Colonic mucosa (tissue), 4 donors: ENCODE results near the gene SLC39A11. TPM values are rescaled to one million over a fixed set of nuclear protein-coding genes. Genes with fewer than 3 reads are reported as not detected.

Source experiments
- DNase-seq: peaks from one replicate; pipeline ENCODE4 v3.0.0-alpha.2; 2020
- H3K27ac ChIP-seq: fragments of 200-600 bp; one replicate; pipeline ENCODE4 v1.8.0; 2021
- H3K27me3 ChIP-seq: fragments of 200-600 bp; one replicate; pipeline ENCODE4 v1.8.0; 2021
- H3K36me3 ChIP-seq: fragments of 200-600 bp; one replicate; pipeline ENCODE4 v1.8.0; 2021
- H3K4me1 ChIP-seq: fragments of 200-600 bp; one replicate; pipeline ENCODE4 v1.8.0; 2021; ENCODE audit warnings: mild to moderate bottlenecking
- H3K4me3 ChIP-seq: fragments of 200-600 bp; one replicate; pipeline ENCODE4 v1.8.0; 2021
- H3K9ac ChIP-seq, 2 donors: one replicate each; pipeline ENCODE4 v1.7.0; 2013; ENCODE audit warnings: control low read depth in 2 of 2, low read depth in 2 of 2, low read length in 2 of 2
- H3K9me3 ChIP-seq: fragments of 200-600 bp; one replicate; pipeline ENCODE4 v1.8.0; 2021
- CTCF ChIP-seq: fragments of 200-600 bp; IDR thresholded peaks from one replicate; pipeline ENCODE4 v1.8.0; 2022; ENCODE audit warnings: antibody characterized with exemption, mild to moderate bottlenecking
- intact Hi-C: fragments of 100-400 bp; cut with DNase I; formaldehyde crosslinking; loops from one replicate; pipeline ENCODE4 v1.14.1; 2022
- total RNA-seq, 2 donors: library from RNA; stranded (reverse); fragmentation: NEBNext Ultra II Directional in 1 of 2; extraction: Animal tissue kit (Norgen Biotek cat#: 25700) in 1 of 2; gene quantifications; one replicate each; pipeline ENCODE4 v1.2.1, GENCODE V29; 2021
- donor health status: healthy.
- donor health status: DM: no; HTN: no; CAD: no.
- donor health status: DM: no; HTN: no; CAD: no.

Gene SLC39A11
- total RNA-seq, 2 donors from 2014 or later: 57.7 to 60.0 TPM

- H3K9ac ChIP-seq: no peak overlapping the region
- H3K9me3 ChIP-seq: no peaks in the 10 kb centered on the region
- H3K36me3 ChIP-seq: no peaks in the 10 kb centered on the region
- TF ChIP-seq CTCF: no peak
- no peak overlapping the region for H3K4me3 ChIP-seq
- intact Hi-C loops: no loop called here
- H3K27ac ChIP-seq: no peak overlapping the region
- no peaks in the 10 kb centered on the region for H3K27me3 ChIP-seq
- no peaks in the 10 kb centered on the region for H3K4me1 ChIP-seq
- DNase-seq: no peak
Observed at GRCh38 chr17:73066148-73066884, 26.2 kb downstream of the SLC39A11 start.

GRCh38 chr17:73065376-73065775 lies 27.1 kb downstream of the SLC39A11 start:
- intact Hi-C loops: no loop called here
- no peaks in the 10 kb centered on the region for H3K27me3 ChIP-seq
- no peaks in the 10 kb centered on the region for H3K36me3 ChIP-seq
- DNase-seq: no peak
- no peak overlapping the region for H3K4me3 ChIP-seq
- no peak for TF ChIP-seq CTCF
- H3K9me3 ChIP-seq: no peaks in the 10 kb centered on the region
- H3K9ac ChIP-seq: no peak overlapping the region
- H3K27ac ChIP-seq: no peak overlapping the region
- no peaks in the 10 kb centered on the region for H3K4me1 ChIP-seq

- H3K27ac ChIP-seq: no peak overlapping the region
- DNase-seq: no peak
- intact Hi-C loops: no loop called here
Observed at GRCh38 chr17:73064084-73064938, 28.2 kb downstream of the SLC39A11 start.

GRCh38 chr17:73062726-73063125 lies 29.8 kb downstream of the SLC39A11 start:
- Histone ChIP-seq H3K4me1 (no peaks in the 10 kb centered on the region), H3K27ac (no peak overlapping the region), H3K9ac (no peak overlapping the region), H3K27me3 (no peaks in the 10 kb centered on the region), H3K9me3 (no peaks in the 10 kb centered on the region), H3K36me3 (no peaks in the 10 kb centered on the region), H3K4me3 (no peak overlapping the region)
- no peak for TF ChIP-seq CTCF
- intact Hi-C loops: no loop called here
- no peak for DNase-seq

More at GRCh38 chr17:73064084-73064938, 28.2 kb downstream of the SLC39A11 start:
- no peak overlapping the region for H3K4me3 ChIP-seq
- no peak for TF ChIP-seq CTCF
- no peak overlapping the region for H3K9ac ChIP-seq
- no peaks in the 10 kb centered on the region for H3K9me3 ChIP-seq
- H3K36me3 ChIP-seq: no peaks in the 10 kb centered on the region
- H3K27me3 ChIP-seq: no peaks in the 10 kb centered on the region
- H3K4me1 ChIP-seq: no peaks in the 10 kb centered on the region

GRCh38 chr17:73061161-73061560 lies 31.3 kb downstream of the SLC39A11 start:
- Histone ChIP-seq H3K9me3 (no peaks in the 10 kb centered on the region), H3K27ac (no peak overlapping the region), H3K4me3 (no peak overlapping the region), H3K9ac (no peak overlapping the region), H3K36me3 (no peaks in the 10 kb centered on the region), H3K27me3 (no peaks in the 10 kb centered on the region), H3K4me1 (no peaks in the 10 kb centered on the region)
- intact Hi-C loops: no loop called here
- DNase-seq: no peak
- no peak for TF ChIP-seq CTCF
